Body of pancreas (tissue), 4 donors: ENCODE results near the gene C15orf62. TPM values are rescaled to one million over a fixed set of nuclear protein-coding genes. Genes with fewer than 3 reads are reported as not detected.

ENCODE experiments used
- ATAC-seq: fragments of 150-250 bp; one replicate; pipeline ENCODE4 v1.9.1; 2016
- DNase-seq, 4 donors: peaks; one replicate each; pipeline ENCODE4 v3.0.0-alpha.2; 2019
- H3K27ac ChIP-seq, 4 donors: fragments of 200-600 bp; sonication (generic); 1 replicate in 3 of 4; 2 replicates in 1 of 4; pipeline versions ENCODE4 v1.5.1 to v1.6.1; 2016 to 2019; ENCODE audit warnings: mild to moderate bottlenecking in 1 of 4, mixed read lengths in 1 of 4, moderate library complexity in 1 of 4
- H3K27me3 ChIP-seq, 2 donors: fragments of 200-600 bp; sonication (generic); one replicate each; pipeline ENCODE4 v1.6.0; 2016; ENCODE audit warnings: mild to moderate bottlenecking in 1 of 2
- H3K36me3 ChIP-seq, 2 donors: fragments of 200-600 bp; sonication (generic); replicated peaks in 1 of 2; 2 replicates each; pipeline ENCODE4 v1.5.1; 2016; ENCODE audit warnings: low read depth in 2 of 2; ENCODE audit not compliant: insufficient read depth in 1 of 2
- H3K4me1 ChIP-seq: fragments of 200-600 bp; sonication (generic); one replicate; pipeline ENCODE4 v1.6.0; 2016
- H3K4me3 ChIP-seq, 2 donors: fragments of 200-600 bp; sonication (generic); 1 replicate in 1 of 2; 2 replicates in 1 of 2; pipeline ENCODE4 v1.5.1; 2016 to 2019
- H3K9me3 ChIP-seq, 3 donors: fragments of 200-600 bp; sonication (generic); 1 replicate in 2 of 3; 2 replicates in 1 of 3; pipeline ENCODE4 v1.5.1; 2016
- POLR2A ChIP-seq, 3 donors: fragments of 450-650 bp; IDR thresholded peaks; one replicate each; pipeline ENCODE4 v1.6.1; 2016; ENCODE audit warnings: antibody characterized with exemption in 3 of 3, mild to moderate bottlenecking in 2 of 3
- WGBS, 2 donors: methylation state at CpG; one replicate each; pipeline ENCODE4 v1.1.5; 2017; 5-methylcytosine and 5-hydroxymethylcytosine counted together
- intact Hi-C: fragments of 100-400 bp; cut with DNase I; formaldehyde crosslinking; loops from one replicate; pipeline ENCODE4 v1.15.1; 2023
- total RNA-seq, 2 donors: library from RNA; depleted of rRNA; stranded (reverse); fragments of >200 nt; gene quantifications; one replicate each; pipeline ENCODE4 v1.1.0, GENCODE V29; 2016
- TF ChIP-seq, protein P1 (sequence below), 7 experiments: fragments of 450-650 bp in 4 of 7; fragments of 200-600 bp in 3 of 7; sonication (generic) in 3 of 7; IDR thresholded peaks; one replicate each; pipeline ENCODE4 v1.5.1; 2016 to 2019; ENCODE audit warnings: antibody characterized with exemption in 7 of 7

C15orf62 gene
- total RNA-seq, 2 donors from 2014 or later: 0.26 TPM; not detected in 1

- ATAC-seq: no peak
- H3K9me3 ChIP-seq: no peaks in the 10 kb centered on the region
- peaks cover 8 to 27% of the 10 kb centered on the region in 2 donors for H3K36me3 ChIP-seq
- H3K4me3 ChIP-seq: no peak overlapping the region
- DNase-seq: no peak
- no peaks in the 10 kb centered on the region for H3K4me1 ChIP-seq
- 92 to 100% methylated on average over 5 to 6 of the region's 6 CpGs for WGBS, 2 donors
- TF ChIP-seq, protein P1, sequence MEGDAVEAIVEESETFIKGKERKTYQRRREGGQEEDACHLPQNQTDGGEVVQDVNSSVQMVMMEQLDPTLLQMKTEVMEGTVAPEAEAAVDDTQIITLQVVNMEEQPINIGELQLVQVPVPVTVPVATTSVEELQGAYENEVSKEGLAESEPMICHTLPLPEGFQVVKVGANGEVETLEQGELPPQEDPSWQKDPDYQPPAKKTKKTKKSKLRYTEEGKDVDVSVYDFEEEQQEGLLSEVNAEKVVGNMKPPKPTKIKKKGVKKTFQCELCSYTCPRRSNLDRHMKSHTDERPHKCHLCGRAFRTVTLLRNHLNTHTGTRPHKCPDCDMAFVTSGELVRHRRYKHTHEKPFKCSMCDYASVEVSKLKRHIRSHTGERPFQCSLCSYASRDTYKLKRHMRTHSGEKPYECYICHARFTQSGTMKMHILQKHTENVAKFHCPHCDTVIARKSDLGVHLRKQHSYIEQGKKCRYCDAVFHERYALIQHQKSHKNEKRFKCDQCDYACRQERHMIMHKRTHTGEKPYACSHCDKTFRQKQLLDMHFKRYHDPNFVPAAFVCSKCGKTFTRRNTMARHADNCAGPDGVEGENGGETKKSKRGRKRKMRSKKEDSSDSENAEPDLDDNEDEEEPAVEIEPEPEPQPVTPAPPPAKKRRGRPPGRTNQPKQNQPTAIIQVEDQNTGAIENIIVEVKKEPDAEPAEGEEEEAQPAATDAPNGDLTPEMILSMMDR (IDR thresholded peaks at IDR 0.05): no peak
- no peak for TF ChIP-seq POLR2A (IDR thresholded peaks at IDR 0.05)
- no peak overlapping the region for H3K27ac ChIP-seq
- no peaks in the 10 kb centered on the region for H3K27me3 ChIP-seq
- intact Hi-C loops: loop anchor here (10.0 kb wide), 1 partner anchor 79 kb away; the partner anchor contains the start of gene RAD51
Measured at GRCh38 chr15:40773902-40774301, 4.1 kb downstream of the C15orf62 start.

GRCh38 chr15:40775007-40775406 lies 5.2 kb downstream of the C15orf62 start:
- H3K27ac ChIP-seq: no peak overlapping the region
- DNase-seq (no peak), ATAC-seq (no peak)
- H3K9me3 ChIP-seq: no peaks in the 10 kb centered on the region
- no peaks in the 10 kb centered on the region for H3K27me3 ChIP-seq
- WGBS, 2 donors: 84 to 90% methylated on average over 6 to 9 of the region's 10 CpGs
- H3K4me3 ChIP-seq: no peak overlapping the region
- H3K36me3 ChIP-seq: peaks cover 8 to 29% of the 10 kb centered on the region in 2 donors
- intact Hi-C loops: loop anchor here (10.0 kb wide), 1 partner anchor 80 kb away; the partner anchor contains the start of gene RAD51
- H3K4me1 ChIP-seq: no peaks in the 10 kb centered on the region
- TF ChIP-seq, protein P1 (IDR thresholded peaks at IDR 0.05): no peak
- no peak for TF ChIP-seq POLR2A (IDR thresholded peaks at IDR 0.05)

GRCh38 chr15:40775740-40776536 lies 6.2 kb downstream of the C15orf62 start:
- no peaks in the 10 kb centered on the region for H3K4me1 ChIP-seq
- peaks cover 8 to 29% of the 10 kb centered on the region in 2 donors for H3K36me3 ChIP-seq
- DNase-seq (no peak), ATAC-seq (no peak)
- no peak overlapping the region for H3K27ac ChIP-seq
- 91 to 94% methylated on average over 9 of the region's 14 CpGs for WGBS, 2 donors
- no peaks in the 10 kb centered on the region for H3K9me3 ChIP-seq
- H3K27me3 ChIP-seq: no peaks in the 10 kb centered on the region
- H3K4me3 ChIP-seq: no peak overlapping the region
- TF ChIP-seq, protein P1 (IDR thresholded peaks at IDR 0.05): no peak
- no peak for TF ChIP-seq POLR2A (IDR thresholded peaks at IDR 0.05)
- intact Hi-C loops: loop anchor here (10.0 kb wide), 1 partner anchor 81 kb away; the partner anchor contains the start of gene RAD51

DNA sequence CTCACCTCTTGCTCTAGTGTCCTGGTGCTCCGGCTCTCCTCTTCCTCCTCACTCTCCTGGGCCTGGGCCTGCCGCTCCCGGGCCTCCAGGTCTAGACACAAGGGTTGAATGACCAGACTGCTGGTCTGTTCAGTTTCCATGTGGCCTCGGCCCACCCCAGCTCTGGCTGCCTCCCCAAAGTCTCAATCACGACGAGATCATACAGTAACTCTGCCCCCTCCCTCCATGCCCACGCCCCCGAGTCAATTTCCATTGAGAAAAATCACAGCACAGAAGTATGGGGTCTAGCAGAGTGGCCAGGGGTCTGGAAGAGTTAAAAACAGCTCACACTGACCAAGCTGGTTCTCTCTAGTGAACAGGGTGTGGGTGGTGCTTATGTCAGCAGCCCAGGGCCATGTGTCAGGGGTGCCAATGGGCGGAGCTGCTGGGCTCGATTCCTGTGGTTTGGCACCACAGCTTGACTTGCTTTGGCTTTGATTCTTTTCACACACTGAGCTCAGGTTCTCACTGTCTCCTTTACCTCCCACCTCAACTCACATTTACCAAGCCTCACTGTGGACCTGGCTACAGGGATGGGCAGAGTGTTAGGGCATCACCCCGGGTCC lies 6.9 kb downstream of the C15orf62 start:
- H3K9me3 ChIP-seq: no peaks in the 10 kb centered on the region
- TF ChIP-seq, protein P1 (IDR thresholded peaks at IDR 0.05): no peak
- TF ChIP-seq POLR2A (IDR thresholded peaks at IDR 0.05): no peak
- no peaks in the 10 kb centered on the region for H3K27me3 ChIP-seq
- peaks cover 8 to 29% of the 10 kb centered on the region in 2 donors for H3K36me3 ChIP-seq
- WGBS, 2 donors: 62 to 73% methylated on average over 8 to 11 of the region's 11 CpGs
- no peak overlapping the region for H3K4me3 ChIP-seq
- intact Hi-C loops: loop anchor here (10.0 kb wide), 1 partner anchor 82 kb away; the partner anchor contains the start of gene RAD51
- H3K4me1 ChIP-seq: no peaks in the 10 kb centered on the region
- no peak for ATAC-seq
- H3K27ac ChIP-seq: peak overlapping the region in 1 of 4 donors; percentile 19
- peak in 3 of 4 donors; percentile 45 to 78 (median 71) for DNase-seq
